SK-N-SH treated with all-trans-retinoic acid at 6 μM for 48 hours (cell line): ENCODE measurements around the gene MOB1A.

Source experiments
- ATAC-seq: fragments of 200-7000 bp; cut with Tn5 transposase; 3 replicates; pipeline ENCODE4 v1.9.1; 2020; ENCODE audit warnings: mild to moderate bottlenecking, moderate library complexity
- ARNTL ChIP-seq: fragments of 450-650 bp; formaldehyde crosslinking; IDR thresholded peaks from 2 replicates; pipeline ENCODE4 v1.5.0; 2020; ENCODE audit warnings: low read depth, mild to moderate bottlenecking, moderate library complexity, borderline replicate concordance
- BACH2 ChIP-seq: fragments of 250-450 bp; sonication (Bioruptor Pico); IDR thresholded peaks from 2 replicates; pipeline ENCODE4 v1.9.0; 2021; ENCODE audit warnings: mild to moderate bottlenecking, borderline replicate concordance
- CREB5 ChIP-seq: fragments of 250-450 bp; sonication (Bioruptor Pico); IDR thresholded peaks from 2 replicates; pipeline ENCODE4 v1.5.1; 2020; ENCODE audit warnings: low read depth, mild to moderate bottlenecking, moderate library complexity
- CSDC2 ChIP-seq: fragments of 250-450 bp; sonication (Bioruptor Pico); IDR thresholded peaks from 2 replicates; pipeline ENCODE4 v1.5.0; 2020; ENCODE audit warnings: mild to moderate bottlenecking, moderate library complexity
- ESRRG ChIP-seq: fragments of 250-450 bp; sonication (Bioruptor Pico); IDR thresholded peaks from 2 replicates; pipeline ENCODE4 v1.6.1; 2021; ENCODE audit warnings: mild to moderate bottlenecking
- GLIS3 ChIP-seq: fragments of 250-450 bp; sonication (Bioruptor Pico); IDR thresholded peaks from 2 replicates; pipeline ENCODE4 v1.5.0; 2020; ENCODE audit warnings: mild to moderate bottlenecking, moderate library complexity
- ISL1 ChIP-seq: fragments of 250-450 bp; sonication (Bioruptor Pico); IDR thresholded peaks from 2 replicates; pipeline ENCODE4 v2.1.2; 2022; ENCODE audit warnings: mild to moderate bottlenecking, moderate library complexity
- OSR1 ChIP-seq: fragments of 250-450 bp; sonication (Bioruptor Pico); IDR thresholded peaks from 2 replicates; pipeline ENCODE4 v1.8.0; 2022; ENCODE audit warnings: moderate library complexity, mild to moderate bottlenecking, inconsistent platforms
- PATZ1 ChIP-seq: fragments of 250-450 bp; sonication (Bioruptor Pico); IDR thresholded peaks from 2 replicates; pipeline ENCODE4 v1.8.0; 2020; ENCODE audit warnings: mild to moderate bottlenecking, moderate library complexity, borderline replicate concordance
- POU6F1 ChIP-seq: fragments of 250-450 bp; sonication (Bioruptor Pico); IDR thresholded peaks from 2 replicates; pipeline ENCODE4 v1.8.0; 2021; ENCODE audit warnings: low read depth, mild to moderate bottlenecking, moderate library complexity, borderline replicate concordance
- PPARA ChIP-seq: fragments of 250-450 bp; sonication (Bioruptor Pico); IDR thresholded peaks from 2 replicates; pipeline ENCODE4 v1.5.0; 2020; ENCODE audit warnings: mild to moderate bottlenecking, borderline replicate concordance
- RARB ChIP-seq: fragments of 250-450 bp; sonication (Bioruptor Pico); IDR thresholded peaks from 2 replicates; pipeline ENCODE4 v1.8.0; 2021; ENCODE audit warnings: mild to moderate bottlenecking, moderate library complexity
- SNAI2 ChIP-seq: fragments of 250-450 bp; sonication (Bioruptor Pico); IDR thresholded peaks from 2 replicates; pipeline ENCODE4 v1.5.0; 2020; ENCODE audit warnings: mild to moderate bottlenecking, moderate library complexity
- TCF4 ChIP-seq: fragments of 250-450 bp; sonication (Bioruptor Pico); IDR thresholded peaks from 2 replicates; pipeline ENCODE4 v1.8.0; 2021; ENCODE audit warnings: mild to moderate bottlenecking, moderate library complexity, borderline replicate concordance
- TSHZ2 ChIP-seq: fragments of 250-450 bp; sonication (Bioruptor Pico); IDR thresholded peaks from 2 replicates; pipeline ENCODE4 v1.5.0; 2020; ENCODE audit warnings: mild to moderate bottlenecking, moderate library complexity
- ZC3H10 ChIP-seq: fragments of 250-450 bp; sonication (Bioruptor Pico); IDR thresholded peaks from 2 replicates; pipeline ENCODE4 v1.5.1; 2021; ENCODE audit warnings: mild to moderate bottlenecking, moderate library complexity
- ZFP3 ChIP-seq: fragments of 250-450 bp; sonication (Bioruptor Pico); IDR thresholded peaks from 2 replicates; pipeline ENCODE4 v1.5.0; 2020; ENCODE audit warnings: mild to moderate bottlenecking, moderate library complexity
- ZFP30 ChIP-seq: fragments of 450-650 bp; formaldehyde crosslinking; IDR thresholded peaks from 2 replicates; pipeline ENCODE4 v1.5.0; 2022; ENCODE audit warnings: mild to moderate bottlenecking, moderate library complexity
- ZNF565 ChIP-seq: fragments of 450-650 bp; formaldehyde crosslinking; conservative IDR thresholded peaks from 2 replicates; pipeline ENCODE4 v1.5.0; 2020; ENCODE audit warnings: low read depth, mild to moderate bottlenecking, moderate library complexity
- ZNF70 ChIP-seq: fragments of 450-650 bp; formaldehyde crosslinking; IDR thresholded peaks from 2 replicates; pipeline ENCODE4 v1.5.0; 2020; ENCODE audit warnings: mild to moderate bottlenecking, moderate library complexity
- ZNF8 ChIP-seq: fragments of 450-650 bp; formaldehyde crosslinking; IDR thresholded peaks from 2 replicates; pipeline ENCODE4 v1.5.0; 2020; ENCODE audit warnings: mild to moderate bottlenecking, moderate library complexity

MOB1A gene

GRCh38 chr2:74138600-74139323 lies 39.9 kb downstream of the MOB1A start:
- no peak for TF ChIP-seq PPARA (CRISPR knock-in tag)
- no peak for TF ChIP-seq OSR1
- TF ChIP-seq BACH2, result no peak
- no peak for TF ChIP-seq POU6F1 (CRISPR knock-in tag)
- no peak for TF ChIP-seq ZFP3 (CRISPR knock-in tag)
- no peak for TF ChIP-seq ZFP30 (CRISPR knock-in tag)
- no peak for TF ChIP-seq ARNTL (CRISPR knock-in tag)
- TF ChIP-seq TCF4 (CRISPR knock-in tag), result no peak
- TF ChIP-seq ZNF70 (CRISPR knock-in tag), result no peak
- no peak for TF ChIP-seq ISL1 (CRISPR knock-in tag)
- no peak for TF ChIP-seq TSHZ2 (CRISPR knock-in tag)
- no peak for TF ChIP-seq RARB (CRISPR knock-in tag)
- no peak for TF ChIP-seq ZNF8
- no peak for TF ChIP-seq CREB5 (CRISPR knock-in tag)
- no peak for ATAC-seq

GRCh38 chr2:74137651-74138599 lies 40.8 kb downstream of the MOB1A start:
- ATAC-seq, result no peak
- TF ChIP-seq ZFP3 (CRISPR knock-in tag) (no peak), ZNF8 (no peak), ZC3H10 (CRISPR knock-in tag) (no peak), TCF4 (CRISPR knock-in tag) (no peak), BACH2 (no peak), ZNF70 (CRISPR knock-in tag) (no peak)
- TF ChIP-seq, all 23 proteins: peak for 0

- TF ChIP-seq TSHZ2 (CRISPR knock-in tag) (no peak), ZNF70 (CRISPR knock-in tag) (no peak), ESRRG (CRISPR knock-in tag) (no peak), ZFP3 (CRISPR knock-in tag) (no peak), CSDC2 (no peak), ISL1 (CRISPR knock-in tag) (no peak), RARB (CRISPR knock-in tag) (no peak), SNAI2 (CRISPR knock-in tag) (no peak), ZNF565 (CRISPR knock-in tag) (no peak), PPARA (CRISPR knock-in tag) (no peak), ZNF8 (no peak), BACH2 (no peak), GLIS3 (CRISPR knock-in tag) (no peak), TCF4 (CRISPR knock-in tag) (no peak), PATZ1 (no peak), ZC3H10 (CRISPR knock-in tag) (no peak)
- TF ChIP-seq, all 23 proteins: peak for 0
- no peak for ATAC-seq
Measured at GRCh38 chr2:74131901-74132300, 46.8 kb downstream of the MOB1A start.
